Measurements from ENCODE around the gene AFAP1.

DNA sequence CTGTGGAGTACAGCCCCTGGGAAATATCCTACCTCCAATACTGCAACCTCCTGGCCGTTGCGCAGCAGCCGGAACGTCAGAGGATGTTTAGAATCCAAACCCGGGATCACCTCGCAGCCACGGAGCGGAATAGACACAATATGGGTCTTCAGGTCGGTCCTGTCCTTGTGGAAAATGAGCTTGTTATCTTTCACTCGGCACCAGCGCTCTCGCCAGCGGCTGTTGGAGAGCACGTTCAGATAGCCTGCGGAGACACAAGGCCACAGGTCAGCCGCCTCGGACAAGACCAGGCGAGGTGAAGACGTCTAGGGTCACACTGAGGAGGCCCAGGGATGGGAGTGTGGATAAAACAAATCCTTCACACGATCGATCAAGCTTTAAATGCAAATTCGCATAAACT lies 139.3 kb downstream of the AFAP1 start:
- TF ChIP-seq, protein P1, sequence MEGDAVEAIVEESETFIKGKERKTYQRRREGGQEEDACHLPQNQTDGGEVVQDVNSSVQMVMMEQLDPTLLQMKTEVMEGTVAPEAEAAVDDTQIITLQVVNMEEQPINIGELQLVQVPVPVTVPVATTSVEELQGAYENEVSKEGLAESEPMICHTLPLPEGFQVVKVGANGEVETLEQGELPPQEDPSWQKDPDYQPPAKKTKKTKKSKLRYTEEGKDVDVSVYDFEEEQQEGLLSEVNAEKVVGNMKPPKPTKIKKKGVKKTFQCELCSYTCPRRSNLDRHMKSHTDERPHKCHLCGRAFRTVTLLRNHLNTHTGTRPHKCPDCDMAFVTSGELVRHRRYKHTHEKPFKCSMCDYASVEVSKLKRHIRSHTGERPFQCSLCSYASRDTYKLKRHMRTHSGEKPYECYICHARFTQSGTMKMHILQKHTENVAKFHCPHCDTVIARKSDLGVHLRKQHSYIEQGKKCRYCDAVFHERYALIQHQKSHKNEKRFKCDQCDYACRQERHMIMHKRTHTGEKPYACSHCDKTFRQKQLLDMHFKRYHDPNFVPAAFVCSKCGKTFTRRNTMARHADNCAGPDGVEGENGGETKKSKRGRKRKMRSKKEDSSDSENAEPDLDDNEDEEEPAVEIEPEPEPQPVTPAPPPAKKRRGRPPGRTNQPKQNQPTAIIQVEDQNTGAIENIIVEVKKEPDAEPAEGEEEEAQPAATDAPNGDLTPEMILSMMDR (IDR thresholded peaks at IDR 0.05): no peak
- no peak for TF ChIP-seq POLR2A (IDR thresholded peaks at IDR 0.05)

Measured in Peyer's patch (tissue), 4 donors.